Adrenal gland (tissue), 12 donors: ENCODE measurements around the gene CDHR1. TPM values are rescaled to one million over a fixed set of nuclear protein-coding genes. Genes with fewer than 3 reads are reported as not detected.

Experiments
- DNase-seq, 7 donors: peaks; one replicate each; pipeline ENCODE4 v3.0.0-alpha.2; 2019 to 2020
- H3K27ac ChIP-seq, 5 donors: fragments of 200-600 bp; sonication (generic) in 4 of 5; 1 replicate in 3 of 5; 2 replicates in 2 of 5; pipeline versions ENCODE4 v1.5.1 to v1.8.0; 2016 to 2020; ENCODE audit warnings: mild to moderate bottlenecking in 1 of 5
- H3K27me3 ChIP-seq: fragments of 200-600 bp; 2 replicates; pipeline ENCODE4 v1.8.0; 2021
- H3K36me3 ChIP-seq, 2 donors: fragments of 200-600 bp; replicated peaks in 1 of 2; 1 replicate in 1 of 2; 2 replicates in 1 of 2; pipeline versions ENCODE4 v1.5.1 to v1.8.0; 2018 to 2022
- H3K4me1 ChIP-seq, 2 donors: fragments of 200-600 bp; replicated peaks in 1 of 2; 1 replicate in 1 of 2; 2 replicates in 1 of 2; pipeline versions ENCODE4 v1.5.1 to v1.8.0; 2018 to 2021
- H3K4me3 ChIP-seq, 4 donors: fragments of 200-600 bp; sonication (generic) in 3 of 4; one replicate each; pipeline ENCODE4 v1.5.1; 2016 to 2018
- H3K9me3 ChIP-seq, 3 donors: fragments of 200-600 bp; sonication (generic) in 1 of 3; replicated peaks in 1 of 3; 1 replicate in 2 of 3; 2 replicates in 1 of 3; pipeline versions ENCODE4 v1.5.1 to v1.8.0; 2016 to 2021
- CTCF ChIP-seq, 6 experiments: fragments of 450-650 bp in 4 of 6; fragments of 200-600 bp in 2 of 6; sonication (generic) in 1 of 6; IDR thresholded peaks; 1 replicate in 5 of 6; 2 replicates in 1 of 6; pipeline versions ENCODE4 v1.5.1 to v1.8.0; 2016 to 2021; ENCODE audit warnings: antibody characterized with exemption in 6 of 6, mild to moderate bottlenecking in 2 of 6, moderate library complexity in 1 of 6
- POLR2A ChIP-seq, 2 donors: fragments of 450-650 bp; IDR thresholded peaks; one replicate each; pipeline ENCODE4 v1.6.1; 2017; ENCODE audit warnings: antibody characterized with exemption in 2 of 2, mild to moderate bottlenecking in 2 of 2, moderate library complexity in 1 of 2
- WGBS, 4 donors: extraction: QIAGEN DNeasy Blood & Tissue Kit in 2 of 4; methylation state at CpG; one replicate each; pipeline versions ENCODE4 v1.1.5 to v1.1.7; 2013 to 2017; 5-methylcytosine and 5-hydroxymethylcytosine counted together
- intact Hi-C, 2 donors: fragments of 100-400 bp; cut with DNase I; formaldehyde crosslinking; loops; one replicate each; pipeline versions ENCODE4 v1.14.1 to v1.15.0; 2022 to 2023
- polyA plus RNA-seq, 3 donors: library from polyadenylated mRNA; stranded (reverse); fragments of 200-250 nt in 2 of 3; fragments of 350-450 nt in 1 of 3; fragmentation: Illumina TruSeq in 1 of 3; extraction: RNeasy Lipid Tissue Mini Kit (QIAGEN cat#74804) in 1 of 3; gene quantifications; one replicate each; pipeline ENCODE4 v1.2.3, GENCODE V29; 2013 to 2014
- total RNA-seq, 9 donors: library from RNA; depleted of rRNA in 4 of 9; stranded (reverse); fragments of >200 nt in 4 of 9; fragments of 120-200 nt in 1 of 9; fragmentation: NEBNext Ultra II Directional in 1 of 9; extraction: Animal tissue kit (Norgen Biotek cat#: 25700) in 1 of 9; gene quantifications; one replicate each; pipeline versions ENCODE4 v1.1.0 to v1.2.4, GENCODE V29; 2013 to 2023
- donor health status: healthy with polysubstance abuse.
- donor health status: Bipolar disorder and iron deficiency.
- donor health status: DM: yes; HTN: yes; CAD: no.
- donor health status: DM: no; HTN: no; CAD: no.
- donor health status: DM: no; HTN: no; CAD: no.
- donor health status: DM: yes; HTN: yes; CAD: no.

Gene CDHR1
- total and polyA plus RNA-seq, 12 donors = 0.09 to 7.7 (median 0.47) TPM

- 63 to 87% (median 70%) methylated on average over 3 of the region's 3 CpGs for WGBS, 4 donors
- peaks cover 3% of the 10 kb centered on the region for H3K27me3 ChIP-seq
- no peak overlapping the region for H3K27ac ChIP-seq
- no peak for DNase-seq
- H3K4me3 ChIP-seq = no peak overlapping the region
- intact Hi-C loops = no loop called here
- H3K9me3 ChIP-seq = no peaks in the 10 kb centered on the region
- TF ChIP-seq CTCF (IDR thresholded peaks at IDR 0.05) = no peak
- TF ChIP-seq POLR2A (IDR thresholded peaks at IDR 0.05) = no peak
- no peaks in the 10 kb centered on the region for H3K36me3 ChIP-seq
- H3K4me1 ChIP-seq = no peaks in the 10 kb centered on the region
Observed at GRCh38 chr10:84188815-84189214, 5.5 kb upstream of the CDHR1 start.

- Histone ChIP-seq H3K4me1 (peaks cover 8% of the 10 kb centered on the region in 2 donors), H3K9me3 (no peaks in the 10 kb centered on the region), H3K27me3 (peaks cover 20% of the 10 kb centered on the region), H3K4me3 (no peak overlapping the region), H3K36me3 (no peaks in the 10 kb centered on the region), H3K27ac (no peak overlapping the region)
- no peak for DNase-seq
- WGBS, 4 donors = 76 to 88% (median 81%) methylated on average over 1 to 3 of the region's 3 CpGs
- intact Hi-C loops = no loop called here
- TF ChIP-seq CTCF (IDR thresholded peaks at IDR 0.05) = no peak
- no peak for TF ChIP-seq POLR2A (IDR thresholded peaks at IDR 0.05)
Observed at GRCh38 chr10:84190621-84191020, 3.7 kb upstream of the CDHR1 start.

DNA sequence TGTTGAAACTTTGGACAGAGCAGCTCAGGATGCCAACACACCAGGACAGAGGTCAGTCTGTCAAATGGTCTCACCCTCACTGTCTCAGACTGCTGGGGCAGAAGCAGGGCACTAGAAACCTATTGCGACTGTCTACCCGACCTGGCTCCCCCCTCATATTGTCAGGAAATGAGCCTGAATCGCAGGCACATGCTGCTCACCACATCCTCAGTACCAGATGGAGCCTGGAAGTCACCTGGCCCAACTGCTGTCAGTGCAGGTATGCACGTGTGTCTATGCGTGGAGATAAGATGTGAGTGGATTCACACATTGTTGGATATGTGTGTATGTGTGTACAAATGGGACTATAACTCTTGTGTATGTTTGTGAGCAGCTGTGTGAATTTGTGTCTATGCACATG lies 3.2 kb upstream of the CDHR1 start:
- no peak for TF ChIP-seq POLR2A (IDR thresholded peaks at IDR 0.05)
- TF ChIP-seq CTCF (IDR thresholded peaks at IDR 0.05) = no peak
- 72 to 85% (median 79%) methylated on average over 4 to 5 of the region's 5 CpGs for whole genome bisulfite sequencing, 4 donors
- H3K27me3 ChIP-seq = peaks cover 24% of the 10 kb centered on the region
- no peak for DNase-seq
- intact Hi-C loops = no loop called here
- H3K4me3 ChIP-seq = no peak overlapping the region
- no peak overlapping the region for H3K27ac ChIP-seq
- no peaks in the 10 kb centered on the region for H3K36me3 ChIP-seq
- H3K9me3 ChIP-seq = no peaks in the 10 kb centered on the region
- peaks cover 8% of the 10 kb centered on the region in 2 donors for H3K4me1 ChIP-seq

GRCh38 chr10:84193327-84193726 lies 1.0 kb upstream of the CDHR1 start:
- no peak for DNase-seq
- intact Hi-C loops = no loop called here
- TF ChIP-seq POLR2A (IDR thresholded peaks at IDR 0.05) (no peak), CTCF (IDR thresholded peaks at IDR 0.05) (no peak)
- no peaks in the 10 kb centered on the region for H3K9me3 ChIP-seq
- no peak overlapping the region for H3K4me3 ChIP-seq
- H3K36me3 ChIP-seq = no peaks in the 10 kb centered on the region
- H3K4me1 ChIP-seq = peaks cover 8% of the 10 kb centered on the region in 2 donors
- peaks cover 24% of the 10 kb centered on the region for H3K27me3 ChIP-seq
- 92 to 100% (median 97%) methylated on average over 1 to 2 of the region's 2 CpGs for WGBS, 4 donors
- H3K27ac ChIP-seq = no peak overlapping the region
